ENCODE results near the gene REEP6.
A peak's percentile ranks its signal among the peaks of the same experiment; 100 is the strongest.
"Not testable (repeated sequence)": the region's sequence is repeated elsewhere in the genome, so short reads cannot be mapped to it uniquely, and the experiment has no call there.

REEP6 gene

DNA sequence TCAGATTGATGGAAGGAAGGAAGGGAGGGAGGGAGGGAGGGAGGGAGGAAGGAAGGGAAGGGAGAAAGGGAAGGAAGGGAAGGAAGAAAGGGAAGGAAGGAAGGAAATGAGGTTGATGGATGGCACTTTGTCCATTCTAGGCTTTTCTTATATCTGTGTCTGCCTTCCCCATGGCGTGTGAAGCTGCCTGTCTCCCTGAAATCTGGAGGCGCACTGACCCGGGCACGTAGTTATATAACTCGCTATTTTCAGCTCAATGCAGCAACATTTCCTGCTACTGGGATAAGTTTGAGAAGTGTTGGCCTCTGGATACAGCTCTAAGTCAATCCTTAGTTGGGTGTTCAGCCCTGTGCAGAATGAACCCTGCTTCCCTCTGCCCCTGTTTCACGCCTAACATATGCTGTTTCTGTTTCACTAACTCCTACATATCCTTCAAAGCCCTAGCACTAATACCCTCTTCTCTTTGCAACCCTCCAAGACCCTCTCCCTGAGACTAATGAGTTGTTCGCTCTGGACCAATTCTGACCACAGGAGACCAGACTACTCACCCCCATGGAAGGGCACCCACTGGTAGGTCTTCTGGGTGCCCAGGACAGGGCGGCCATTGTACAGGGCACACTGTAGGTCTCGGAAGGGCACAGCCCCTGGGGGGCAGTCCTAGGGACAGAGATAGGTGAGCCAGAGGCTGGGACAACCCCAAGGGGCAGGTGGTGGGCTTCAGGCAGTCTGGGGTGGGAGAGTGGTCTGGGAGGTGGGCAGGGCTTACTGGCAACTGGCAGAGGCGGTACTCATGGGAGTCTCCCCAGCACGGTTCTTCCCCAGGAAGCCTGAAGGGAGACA, 18.8 kb downstream of the REEP6 start:
- DNase-seq: no peak

DNA sequence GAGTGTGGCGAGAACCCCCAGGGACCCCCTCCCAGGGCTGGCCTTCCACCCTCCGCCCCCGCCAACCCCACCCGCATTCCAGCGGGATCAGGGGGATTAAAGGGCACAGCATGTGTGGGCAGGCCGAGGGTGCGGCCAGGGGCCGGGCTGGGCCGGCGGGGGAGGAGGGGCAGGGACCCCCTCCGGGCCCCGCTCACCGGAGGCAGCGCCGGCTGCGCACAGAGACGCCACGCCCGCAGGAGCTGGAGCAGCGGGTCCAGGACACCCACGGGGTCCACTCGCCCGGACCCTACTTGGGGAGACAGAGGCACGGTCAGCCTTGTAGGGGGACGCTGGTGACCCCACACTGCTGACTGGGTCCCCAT, 19.4 kb downstream of the REEP6 start:
- DNase-seq: no peak

DNA sequence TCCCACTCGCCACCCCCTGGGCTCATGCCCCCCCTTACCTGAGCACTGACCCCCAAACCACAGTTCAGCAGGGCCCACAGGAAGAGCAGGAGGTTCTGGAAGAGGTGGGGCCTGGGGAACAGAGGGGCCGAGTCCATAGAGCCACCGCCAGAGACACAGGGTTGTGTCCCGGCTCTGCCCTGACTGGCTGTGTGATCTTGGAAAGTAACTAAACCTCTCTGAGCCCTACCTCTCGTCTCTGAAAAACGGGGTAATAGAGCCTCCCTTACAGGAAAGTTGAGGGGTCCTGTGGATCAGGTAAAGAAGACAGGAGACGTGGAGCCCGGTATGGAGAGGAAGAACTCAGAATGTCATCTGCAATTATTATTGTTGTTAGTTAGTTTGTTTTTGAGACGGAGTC, 19.8 kb downstream of the REEP6 start:
- DNase-seq: no peak

DNA sequence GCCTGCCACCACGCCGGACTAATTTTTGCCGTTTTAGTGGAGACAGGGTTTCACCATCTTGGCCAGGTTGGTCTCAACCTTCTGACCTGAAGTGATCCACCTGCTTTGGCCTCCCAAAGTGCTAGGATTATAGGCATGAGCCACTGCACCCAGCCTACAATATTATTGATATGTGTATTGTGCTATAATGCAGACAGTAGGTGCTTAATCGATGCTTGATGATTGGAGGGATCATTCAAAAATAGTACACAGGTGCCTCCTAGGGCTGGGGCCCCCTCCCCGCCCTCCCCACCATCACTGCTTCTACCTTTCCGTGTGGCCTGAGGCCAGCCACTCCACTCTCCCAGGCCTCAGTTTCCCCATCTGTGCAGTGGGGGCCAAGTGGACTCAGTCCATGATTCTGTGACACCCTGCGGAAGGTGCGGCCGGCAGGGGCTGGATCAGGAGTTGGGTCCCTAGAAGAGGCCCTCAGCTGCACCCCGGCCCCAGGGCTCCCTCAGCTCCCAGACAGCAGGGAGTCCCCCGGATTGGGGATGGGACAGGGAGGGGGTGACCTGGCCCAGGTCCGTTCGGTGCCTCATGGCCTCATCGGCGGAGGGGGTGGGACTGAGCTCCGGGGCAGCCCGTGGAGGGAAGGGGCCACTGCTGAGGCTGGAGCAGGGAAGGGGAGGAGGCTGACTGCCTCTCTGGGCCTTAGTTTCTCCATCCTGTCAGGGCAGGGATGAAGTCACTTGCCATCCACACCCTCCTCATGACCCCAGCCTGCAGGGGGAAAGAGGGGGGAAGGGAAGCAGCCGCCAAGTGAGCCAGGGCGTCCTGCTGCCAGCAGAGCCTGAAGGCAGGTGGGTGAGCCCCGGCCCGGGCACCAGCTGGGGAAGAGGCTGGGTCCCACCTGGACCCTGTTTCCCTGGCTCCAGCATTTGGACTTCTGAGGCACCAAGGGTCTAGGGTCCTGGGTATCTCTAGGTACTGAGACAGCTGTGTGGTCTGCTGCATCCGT, 20.6 kb downstream of the REEP6 start:
- no peak for DNase-seq

DNA sequence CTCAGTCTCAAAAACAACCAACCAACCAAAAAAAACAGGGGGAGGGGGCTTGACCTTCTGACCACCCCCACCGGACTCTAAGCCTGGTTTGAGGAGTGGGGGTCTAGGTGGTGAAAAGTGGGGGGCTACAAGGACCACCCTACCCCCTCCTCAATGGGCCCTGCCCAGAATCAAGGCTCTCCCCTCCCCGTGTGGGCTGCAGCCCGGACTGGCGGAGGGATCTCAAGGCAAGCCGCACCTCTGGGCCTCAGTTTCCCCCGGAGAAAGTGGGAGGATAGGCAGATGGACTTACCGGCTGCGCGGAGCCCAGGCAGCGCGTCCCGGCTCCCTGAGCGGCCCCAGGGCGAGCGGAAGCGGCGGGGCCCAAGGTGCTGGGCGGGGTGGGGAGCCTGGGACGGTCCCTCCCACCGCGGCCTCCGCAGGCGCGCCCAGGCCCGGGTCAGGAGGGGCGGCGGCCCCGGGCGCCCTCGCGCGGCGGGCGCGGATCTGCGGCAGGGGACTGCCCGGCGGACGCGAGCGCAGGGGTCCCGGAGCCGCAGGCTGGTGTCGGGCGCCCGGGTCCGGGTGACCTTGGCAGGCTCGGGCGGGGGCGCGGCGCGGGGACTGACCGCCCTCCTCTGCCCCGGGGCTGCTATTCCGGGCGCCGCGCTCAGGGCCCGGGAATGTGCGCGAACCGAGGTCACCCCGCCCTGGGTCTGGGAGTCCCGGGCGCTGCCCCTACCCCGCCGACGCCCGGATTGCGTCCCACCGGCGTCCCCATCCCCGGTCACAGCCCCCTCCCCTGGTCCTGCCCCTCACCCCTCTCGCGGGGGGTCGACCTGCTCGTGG, 21.9 kb downstream of the REEP6 start, which contains the start of gene ADAMTSL5:
TSS of gene ADAMTSL5 (minus strand) at position 349 of the 828 bp plus-strand sequence. CDS start 2,076 bp downstream, outside the sequence.
- no peak for DNase-seq

DNA sequence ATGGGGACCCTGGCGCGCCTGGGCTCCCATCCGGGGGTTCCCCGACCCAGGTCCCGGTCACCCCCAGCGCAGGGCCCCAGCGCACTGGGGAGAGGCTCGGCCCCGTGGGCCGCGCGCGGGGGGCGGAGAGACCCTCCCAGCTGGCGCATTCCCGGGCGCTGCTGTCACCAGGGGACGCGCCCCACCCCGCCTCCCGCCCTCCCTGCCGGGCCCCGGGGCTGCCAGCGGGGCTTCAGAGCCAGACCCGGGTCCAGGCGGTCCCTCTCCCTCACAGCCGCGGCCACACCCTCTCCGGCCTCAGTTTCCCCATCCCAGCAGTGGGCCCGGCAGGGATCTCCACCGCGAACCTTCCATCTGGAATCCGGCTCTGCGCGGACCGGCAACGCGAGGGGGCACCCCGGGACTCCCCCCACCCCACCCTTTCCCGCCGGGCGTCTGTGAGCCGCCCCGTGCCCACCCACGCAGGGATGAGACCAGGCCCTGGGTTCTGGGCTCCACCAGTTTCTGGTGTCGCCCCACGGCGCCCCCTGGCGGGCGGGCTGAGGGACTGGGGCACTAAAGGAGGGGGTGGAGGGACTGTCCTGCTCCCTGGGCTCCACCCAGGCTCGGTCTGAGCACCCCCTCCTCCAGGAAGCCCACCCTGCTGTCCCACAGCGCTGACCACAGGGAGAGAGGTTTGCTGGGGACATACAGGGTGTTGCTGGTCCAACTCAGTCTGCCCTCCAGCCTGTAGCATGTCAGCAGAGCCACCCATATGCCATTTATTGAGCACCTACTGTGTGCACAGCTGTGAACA, 22.7 kb downstream of the REEP6 start:
- DNase-seq: peak in 1 of 3 experiments; percentile 15

DNA sequence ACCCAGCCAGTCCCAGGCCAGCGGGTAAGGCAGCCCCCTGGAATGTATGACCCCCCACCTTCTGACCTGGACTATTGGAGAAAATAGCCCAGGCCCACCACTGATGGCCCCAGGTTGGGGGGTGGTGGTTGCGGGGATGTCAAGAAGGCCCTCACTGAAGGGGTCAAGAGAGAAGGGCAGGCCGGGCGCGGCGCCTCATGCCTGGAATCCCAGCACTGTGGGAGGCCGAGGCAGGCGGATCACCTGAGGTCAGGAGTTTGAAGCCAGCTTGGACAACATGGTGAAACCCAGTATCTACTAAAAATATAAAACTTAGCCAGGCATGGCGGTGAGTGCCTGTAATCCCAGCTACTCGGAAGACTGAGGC, 23.3 kb downstream of the REEP6 start:
- DNase-seq: no peak

DNA sequence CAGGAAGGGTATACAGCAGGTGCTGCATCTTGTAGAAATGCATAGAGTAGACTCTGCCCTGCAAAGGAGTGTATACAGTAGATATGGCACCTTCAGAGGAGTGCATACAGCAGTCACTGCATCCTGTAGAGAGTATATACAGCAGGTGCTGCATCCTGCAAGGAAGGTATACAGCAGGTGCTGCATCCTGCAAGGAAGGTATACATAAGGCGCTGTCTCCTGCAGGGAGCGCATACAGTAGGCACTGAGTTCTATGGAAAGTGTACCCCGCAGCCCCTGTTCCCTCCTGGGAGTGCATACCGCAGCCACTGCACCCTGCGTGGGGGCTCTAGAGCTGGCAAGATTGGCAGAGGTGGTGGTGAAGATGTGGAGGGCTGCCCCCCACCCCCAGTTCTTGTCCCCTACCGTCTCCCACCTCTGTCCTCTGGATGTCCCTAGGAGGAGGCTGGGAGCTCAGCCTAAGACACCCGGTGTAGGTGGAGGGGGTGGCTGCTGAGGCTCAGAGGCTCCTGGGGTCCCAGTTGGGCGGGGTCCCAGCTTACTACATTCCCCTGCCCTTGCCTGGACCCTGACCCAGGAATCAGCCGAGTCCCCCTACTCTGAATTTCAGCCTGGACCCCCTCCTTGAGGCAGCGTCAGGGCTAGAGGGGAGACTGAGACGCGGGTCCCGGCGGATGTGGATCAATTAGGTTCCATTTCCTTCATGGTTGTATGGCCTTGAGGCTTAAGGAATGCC, 24.2 kb downstream of the REEP6 start:
- DNase-seq: no peak

DNA sequence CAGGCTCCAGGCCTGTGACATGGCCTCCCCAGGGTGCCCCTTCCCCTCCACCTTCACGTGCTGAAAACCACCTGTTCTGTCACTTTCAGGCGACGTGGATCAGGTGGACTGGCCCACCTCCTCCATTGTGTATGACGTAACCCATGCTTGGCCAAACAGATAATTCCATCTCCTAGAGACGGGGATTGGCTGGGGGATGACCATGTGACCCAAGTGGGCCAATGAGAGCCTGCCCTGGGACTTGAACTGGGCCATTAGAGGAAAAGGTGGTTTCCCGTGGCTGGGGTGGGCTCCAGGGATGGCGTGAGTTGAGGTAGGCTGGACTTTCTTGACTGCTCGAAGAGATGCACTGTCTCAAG, 25.4 kb downstream of the REEP6 start:
- peak in 1 of 3 experiments; percentile 24 for DNase-seq

DNA sequence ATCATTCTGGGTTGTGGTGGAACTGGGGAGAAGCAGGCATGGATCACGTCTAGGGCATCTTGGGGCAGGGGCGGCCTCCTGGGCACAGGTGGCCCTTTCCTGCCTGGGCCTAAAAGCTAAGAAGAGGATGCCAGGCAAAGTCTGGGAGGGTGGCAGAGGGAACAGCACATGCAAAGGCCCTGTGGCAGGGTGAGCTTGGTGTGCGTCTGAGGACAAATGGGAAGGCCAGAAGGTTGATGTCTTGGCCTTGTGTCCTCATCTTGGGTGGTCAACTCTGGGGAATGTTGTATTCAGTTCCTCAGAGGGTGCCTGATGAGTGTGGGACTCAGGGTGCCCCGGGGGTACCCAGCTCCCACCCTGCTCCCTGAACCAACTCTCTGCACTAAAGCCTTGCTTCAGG, 27.5 kb downstream of the REEP6 start:
- DNase-seq: no peak

DNA sequence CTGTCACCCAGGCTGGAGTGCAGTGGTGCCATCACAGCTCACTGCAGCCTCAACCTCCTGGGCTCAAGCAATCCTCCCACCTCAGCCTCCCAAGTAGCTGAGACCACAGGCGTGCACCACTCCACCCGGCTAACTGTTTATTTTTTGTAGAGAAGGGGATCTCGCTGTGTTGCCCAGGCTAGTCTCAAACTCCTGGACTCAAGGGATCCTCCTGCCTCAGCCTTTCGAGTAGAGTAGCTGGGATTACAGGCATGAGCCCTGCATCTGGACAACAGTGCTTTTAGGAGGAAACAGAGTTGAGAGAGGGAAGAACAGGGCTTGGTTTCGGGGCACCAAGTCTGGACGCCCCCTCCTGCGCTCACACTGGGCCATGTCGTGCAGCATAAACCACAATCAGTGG, 28.8 kb downstream of the REEP6 start:
- DNase-seq: not testable (repeated sequence)

DNA sequence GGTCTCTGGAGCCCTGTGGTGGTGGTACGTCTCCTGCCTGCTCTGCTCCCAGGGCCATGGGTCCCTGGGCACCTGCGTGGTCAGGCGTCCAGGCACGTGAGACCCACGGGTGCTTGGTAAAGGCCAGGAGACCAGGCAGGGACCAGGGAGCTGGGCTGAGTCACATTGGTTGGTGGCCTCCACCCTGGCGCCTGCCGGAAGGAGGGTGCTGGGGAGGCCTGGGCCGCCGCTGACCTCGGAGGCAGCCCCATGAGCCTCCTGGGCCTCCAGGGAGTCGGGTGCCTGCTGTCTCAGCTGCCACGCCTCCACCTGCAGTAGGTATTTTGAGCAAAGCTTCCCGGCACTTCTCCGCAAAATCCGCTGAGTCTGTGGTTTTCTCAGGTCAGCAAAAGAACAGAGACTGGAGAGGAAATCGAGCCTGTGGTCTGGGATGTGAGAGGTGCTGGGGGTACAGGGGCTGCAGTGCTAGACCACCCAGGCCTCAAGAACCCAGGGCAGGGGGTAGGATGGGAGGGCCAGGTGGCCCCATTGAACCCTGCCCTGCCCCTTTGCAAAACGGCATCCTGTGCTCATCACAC, 29.3 kb downstream of the REEP6 start:
- no peak for DNase-seq

DNA sequence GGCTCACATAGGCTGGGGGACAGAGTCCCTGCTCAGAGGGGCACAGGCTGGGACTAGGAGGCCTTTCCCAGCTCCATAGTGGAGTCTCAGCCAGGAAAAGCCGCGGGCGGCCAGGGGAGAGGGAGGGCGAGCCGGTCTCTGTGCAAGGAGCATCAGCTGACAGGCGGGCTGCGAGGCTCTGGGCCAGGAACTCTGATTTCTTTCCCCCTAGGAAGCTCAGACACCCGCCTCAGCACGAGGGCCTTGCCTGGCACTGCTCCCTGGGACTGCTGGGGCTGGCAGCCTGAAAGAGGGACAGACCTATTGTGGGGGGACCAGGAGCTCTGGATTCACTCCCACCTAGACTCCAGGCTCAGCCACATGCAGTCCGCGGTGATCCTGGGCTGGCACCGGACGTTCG, 30.7 kb downstream of the REEP6 start:
- no peak for DNase-seq

DNA sequence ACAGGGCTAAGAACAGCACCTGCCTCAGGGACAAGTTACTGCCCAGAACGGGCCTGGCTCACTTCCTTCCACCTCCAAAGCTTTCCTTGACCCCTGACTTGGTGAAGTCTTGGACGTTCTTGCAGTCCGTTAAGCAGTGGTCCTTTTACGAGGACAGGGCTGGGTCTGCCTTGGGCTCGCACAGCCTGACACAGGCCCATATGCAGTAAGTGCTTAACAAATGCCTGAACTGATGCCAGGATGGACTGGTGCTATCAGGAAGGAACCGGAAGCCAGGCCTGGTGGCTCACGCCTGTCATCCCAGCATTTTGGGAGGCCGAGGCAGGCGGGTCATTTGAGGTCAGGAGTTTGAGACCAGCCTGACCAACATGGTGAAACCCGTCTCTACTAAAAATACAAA, 31.1 kb downstream of the REEP6 start:
- DNase-seq: no peak

DNA sequence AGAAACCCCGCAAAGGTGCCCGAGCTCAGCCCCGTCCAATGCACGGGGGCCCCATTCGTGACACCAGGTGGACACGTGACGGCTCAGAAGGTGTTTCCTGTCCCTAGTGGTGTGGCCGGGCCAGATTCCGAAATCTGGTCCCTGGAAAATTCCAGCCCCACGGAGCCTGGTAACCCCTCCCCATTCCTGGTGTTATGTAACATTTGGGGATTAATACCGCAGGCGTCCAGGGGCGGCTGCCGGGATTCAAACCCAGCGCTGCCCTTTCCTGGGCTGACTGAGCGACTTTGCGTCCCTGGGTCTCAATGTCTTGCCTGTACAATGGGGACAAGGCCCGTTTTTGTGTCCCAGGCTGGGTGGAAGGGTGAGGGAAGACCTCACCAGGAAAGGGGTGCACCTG, 31.9 kb downstream of the REEP6 start:
- no peak for DNase-seq

DNA sequence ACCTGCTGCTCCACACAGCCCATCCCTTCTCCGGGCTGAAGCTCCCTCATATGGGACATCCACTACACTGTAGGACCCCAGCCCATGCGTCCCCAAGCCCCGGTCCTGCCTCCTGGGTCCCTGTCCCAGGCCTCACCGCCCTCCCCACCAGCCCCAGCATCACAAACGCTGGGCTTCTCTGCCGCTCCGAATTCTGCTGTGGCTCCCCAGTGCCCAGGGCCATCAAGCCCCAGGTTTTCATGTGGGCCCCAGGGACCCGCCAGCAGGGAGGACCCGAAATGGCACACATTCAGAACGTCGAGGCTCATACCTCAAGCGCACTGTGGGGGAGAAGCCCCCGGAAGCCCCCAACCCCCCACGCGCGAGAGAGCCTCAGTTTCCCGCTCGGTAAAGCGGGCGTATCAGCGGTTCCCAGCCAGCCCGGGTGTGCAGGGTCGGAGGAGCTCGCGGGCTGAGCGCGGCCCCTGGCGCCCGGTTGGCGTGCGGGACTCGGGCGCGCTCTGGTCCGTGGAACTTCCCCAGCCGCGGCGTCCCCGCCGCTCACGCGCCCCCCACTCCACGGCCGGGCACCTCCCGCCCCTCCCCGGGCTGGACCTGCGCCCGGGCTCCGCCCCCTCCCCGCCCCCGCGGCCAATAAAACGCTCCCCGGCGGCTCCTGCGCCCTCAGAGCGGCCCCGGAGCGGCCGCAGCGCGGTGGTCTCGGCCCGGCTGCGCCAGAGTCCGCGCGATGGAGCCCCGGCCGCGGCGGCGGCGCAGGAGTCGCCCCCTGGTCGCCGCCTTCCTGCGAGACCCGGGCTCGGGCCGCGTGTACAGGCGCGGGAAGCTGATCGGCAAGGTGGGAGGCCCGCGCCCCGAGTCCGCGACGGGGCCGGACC, 32.7 kb downstream of the REEP6 start, which contains the start of gene PLK5:
TSS of gene PLK5 (plus strand) at position 666 of the 875 bp plus-strand sequence. CDS start 2,920 bp downstream, outside the sequence.
- DNase-seq: peak in 1 of 3 experiments; percentile 25

DNA sequence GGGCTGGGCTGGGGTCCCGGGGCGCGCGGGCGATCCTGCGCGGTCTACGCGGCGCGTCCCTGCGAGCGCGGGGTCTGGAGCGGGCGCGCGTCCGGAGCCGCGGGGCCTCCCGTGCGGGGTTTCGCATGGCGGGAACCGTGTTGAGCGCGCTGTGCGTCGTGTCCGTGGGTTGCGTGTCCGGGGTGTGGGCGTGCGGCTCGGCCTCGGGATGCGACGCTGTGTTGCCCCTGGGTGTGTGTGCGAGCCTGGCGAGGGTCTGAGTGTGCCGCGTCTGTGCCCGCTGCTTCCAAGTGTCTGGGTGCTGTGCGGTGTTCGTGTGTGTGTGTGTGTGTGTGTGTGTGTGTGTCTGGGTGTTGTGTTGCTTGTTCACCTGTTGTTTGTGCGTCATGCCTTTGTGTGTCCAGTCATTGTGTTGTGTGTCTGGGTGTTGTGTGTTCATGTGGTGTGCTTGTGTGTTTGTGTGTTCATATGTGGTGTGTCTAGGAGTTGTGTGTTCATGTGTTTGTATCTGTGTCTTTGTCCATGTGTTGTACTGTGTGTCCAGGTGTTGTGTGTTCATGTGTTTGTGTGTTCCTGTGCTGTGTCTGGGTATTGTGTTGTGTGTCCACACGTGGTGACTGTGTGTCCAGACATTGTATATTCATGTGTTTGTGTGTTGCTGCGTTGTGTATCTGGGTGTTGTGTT, 33.4 kb downstream of the REEP6 start:
- DNase-seq: no peak

DNA sequence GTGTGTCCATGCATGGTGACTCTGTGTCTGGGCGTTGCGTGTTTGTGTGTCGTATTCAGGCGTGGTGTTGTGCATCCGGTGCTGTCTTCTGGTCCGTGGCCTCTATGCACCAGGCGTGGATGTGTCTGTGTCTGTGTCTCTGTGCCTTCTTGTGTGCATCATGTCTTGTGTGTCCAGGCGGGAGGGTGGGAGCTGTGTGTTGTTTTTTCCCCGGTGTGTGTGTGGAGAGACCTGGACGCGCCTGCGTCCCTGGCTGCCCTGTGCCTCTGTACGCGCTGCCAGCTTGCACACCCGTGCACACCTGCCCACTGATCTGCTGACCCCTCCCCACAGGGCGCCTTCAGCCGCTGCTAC, 34.0 kb downstream of the REEP6 start:
- peak in 1 of 3 experiments; percentile 42 for DNase-seq

DNA sequence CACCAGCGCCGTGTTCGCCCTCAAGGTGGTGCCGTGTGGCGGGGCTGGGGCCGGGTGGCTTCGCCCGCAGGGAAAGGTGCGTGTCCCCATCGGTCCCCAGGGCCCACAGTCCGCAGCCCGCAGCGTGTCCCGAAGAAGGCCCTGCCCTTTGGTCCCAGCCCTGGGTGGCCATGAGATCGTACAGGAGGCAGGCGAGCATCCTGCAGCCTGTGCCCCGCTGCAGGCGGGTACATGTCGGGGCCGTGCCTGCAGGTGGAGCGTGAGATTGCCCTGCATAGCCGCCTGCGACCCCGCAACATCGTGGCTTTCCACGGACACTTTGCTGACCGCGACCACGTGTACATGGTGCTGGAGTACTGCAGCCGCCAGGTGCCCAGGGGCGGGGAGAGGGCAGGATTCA, 34.4 kb downstream of the REEP6 start:
- DNase-seq: no peak

Data from NCI-H1417 (cell line).